Parathyroid adenoma (tissue), 2 donors: ENCODE measurements around the gene MTHFD2L.

Experiments
- H2AFZ ChIP-seq: fragments of 300-600 bp; sonication (generic); one replicate; pipeline ENCODE4 v1.7.0; 2017; ENCODE audit warnings: antibody characterized with exemption, mild to moderate bottlenecking
- H3K27ac ChIP-seq: fragments of 300-600 bp; sonication (generic); one replicate; pipeline ENCODE4 v1.7.0; 2017
- H3K27me3 ChIP-seq: fragments of 300-600 bp; sonication (generic); one replicate; pipeline ENCODE4 v1.7.0; 2017; ENCODE audit warnings: low read length; ENCODE audit not compliant: control insufficient read depth, insufficient read depth
- H3K36me3 ChIP-seq: fragments of 300-600 bp; sonication (generic); one replicate; pipeline ENCODE4 v1.7.0; 2017; ENCODE audit warnings: low read length; ENCODE audit not compliant: control insufficient read depth, insufficient read depth
- H3K4me1 ChIP-seq: fragments of 300-600 bp; sonication (generic); one replicate; pipeline ENCODE4 v1.7.0; 2017; ENCODE audit warnings: control low read depth
- H3K4me2 ChIP-seq: fragments of 300-600 bp; sonication (generic); one replicate; pipeline ENCODE4 v1.7.0; 2017; ENCODE audit warnings: low read length
- H3K4me3 ChIP-seq: fragments of 300-600 bp; sonication (generic); one replicate; pipeline ENCODE4 v1.7.0; 2017; ENCODE audit warnings: low read depth, low read length
- H3K79me2 ChIP-seq: fragments of 300-600 bp; sonication (generic); one replicate; pipeline ENCODE4 v1.7.0; 2017; ENCODE audit warnings: control low read depth
- H3K9ac ChIP-seq: fragments of 300-600 bp; sonication (generic); one replicate; pipeline ENCODE4 v1.7.0; 2017; ENCODE audit warnings: mild to moderate bottlenecking
- H3K9me3 ChIP-seq: fragments of 300-600 bp; sonication (generic); one replicate; pipeline ENCODE4 v1.7.0; 2017; ENCODE audit warnings: low read length; ENCODE audit not compliant: control insufficient read depth
- TF ChIP-seq, protein P1 (sequence below): fragments of 300-600 bp; sonication (generic); IDR thresholded peaks from one replicate; pipeline ENCODE4 v1.7.0; 2017; ENCODE audit warnings: antibody characterized with exemption, mild to moderate bottlenecking
- donor health status: primary hyperparathyroidism.

Gene MTHFD2L

DNA sequence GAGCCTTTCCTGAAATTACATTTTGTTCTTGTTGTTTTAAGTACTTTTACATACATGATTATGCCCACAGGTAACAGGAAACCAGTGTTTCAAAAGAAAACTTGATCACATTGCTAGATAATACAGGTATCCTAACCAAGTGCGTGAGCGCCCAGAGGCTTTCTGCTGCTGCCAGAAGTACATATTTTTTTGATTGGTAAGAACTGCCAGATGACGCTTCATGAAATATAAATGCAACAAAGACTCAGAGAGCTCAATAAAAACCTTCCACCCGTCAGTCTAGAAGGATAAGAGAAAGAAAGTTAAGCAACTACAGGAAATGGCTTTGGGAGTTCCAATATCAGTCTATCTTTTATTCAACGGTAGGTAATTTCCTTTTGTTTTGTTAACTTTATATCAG lies 150.3 kb downstream of the MTHFD2L start, which contains the start of gene EPGN:
Gene EPGN, plus strand, starts transcription at position 256 of the 400 bp plus-strand sequence. Its CDS starts 64 bp downstream, at position 320.
- no peaks in the 10 kb centered on the region for H3K27me3 ChIP-seq
- peak within 1 kb of the TSS; percentile 51 for H2AFZ ChIP-seq
- H3K9ac ChIP-seq: no peak within 1 kb of the TSS
- no peaks in the 10 kb centered on the region for H3K36me3 ChIP-seq
- TF ChIP-seq, protein P1, sequence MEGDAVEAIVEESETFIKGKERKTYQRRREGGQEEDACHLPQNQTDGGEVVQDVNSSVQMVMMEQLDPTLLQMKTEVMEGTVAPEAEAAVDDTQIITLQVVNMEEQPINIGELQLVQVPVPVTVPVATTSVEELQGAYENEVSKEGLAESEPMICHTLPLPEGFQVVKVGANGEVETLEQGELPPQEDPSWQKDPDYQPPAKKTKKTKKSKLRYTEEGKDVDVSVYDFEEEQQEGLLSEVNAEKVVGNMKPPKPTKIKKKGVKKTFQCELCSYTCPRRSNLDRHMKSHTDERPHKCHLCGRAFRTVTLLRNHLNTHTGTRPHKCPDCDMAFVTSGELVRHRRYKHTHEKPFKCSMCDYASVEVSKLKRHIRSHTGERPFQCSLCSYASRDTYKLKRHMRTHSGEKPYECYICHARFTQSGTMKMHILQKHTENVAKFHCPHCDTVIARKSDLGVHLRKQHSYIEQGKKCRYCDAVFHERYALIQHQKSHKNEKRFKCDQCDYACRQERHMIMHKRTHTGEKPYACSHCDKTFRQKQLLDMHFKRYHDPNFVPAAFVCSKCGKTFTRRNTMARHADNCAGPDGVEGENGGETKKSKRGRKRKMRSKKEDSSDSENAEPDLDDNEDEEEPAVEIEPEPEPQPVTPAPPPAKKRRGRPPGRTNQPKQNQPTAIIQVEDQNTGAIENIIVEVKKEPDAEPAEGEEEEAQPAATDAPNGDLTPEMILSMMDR: no peak
- H3K79me2 ChIP-seq: no peaks in the 10 kb centered on the region
- peaks cover 4% of the 10 kb centered on the region for H3K4me1 ChIP-seq
- no peak within 1 kb of the TSS for H3K4me3 ChIP-seq
- peak within 1 kb of the TSS; percentile 78 for H3K27ac ChIP-seq
- peak within 1 kb of the TSS; percentile 5 for H3K4me2 ChIP-seq
- no peaks in the 10 kb centered on the region for H3K9me3 ChIP-seq

DNA sequence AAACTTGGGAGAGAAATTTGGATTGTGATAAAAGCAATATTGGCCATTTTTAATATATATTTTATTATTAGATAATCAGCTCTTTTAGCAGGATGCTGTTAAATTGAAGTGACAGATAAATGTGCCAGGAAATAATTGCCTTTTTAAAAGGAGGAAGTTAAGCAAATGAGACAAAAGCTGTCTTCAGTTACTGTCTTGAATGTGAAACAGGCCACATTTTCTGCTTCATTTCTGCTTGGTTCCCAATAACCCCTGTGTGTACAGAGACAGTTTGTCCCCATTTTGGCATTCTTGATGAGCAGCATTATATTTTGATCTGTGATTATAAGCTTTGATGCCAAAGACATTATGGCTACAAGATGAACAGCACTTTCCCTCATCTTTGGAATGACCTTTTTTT lies 151.3 kb downstream of the MTHFD2L start:
- H3K4me1 ChIP-seq: peaks cover 4% of the 10 kb centered on the region
- no peak overlapping the region for H3K4me3 ChIP-seq
- H3K4me2 ChIP-seq: no peak overlapping the region
- peak overlapping the region; percentile 6 for H2AFZ ChIP-seq
- peak overlapping the region; percentile 29 for H3K27ac ChIP-seq
- TF ChIP-seq, protein P1: no peak
- no peaks in the 10 kb centered on the region for H3K79me2 ChIP-seq
- H3K9ac ChIP-seq: no peak overlapping the region
- no peaks in the 10 kb centered on the region for H3K27me3 ChIP-seq
- H3K9me3 ChIP-seq: no peaks in the 10 kb centered on the region
- no peaks in the 10 kb centered on the region for H3K36me3 ChIP-seq

DNA sequence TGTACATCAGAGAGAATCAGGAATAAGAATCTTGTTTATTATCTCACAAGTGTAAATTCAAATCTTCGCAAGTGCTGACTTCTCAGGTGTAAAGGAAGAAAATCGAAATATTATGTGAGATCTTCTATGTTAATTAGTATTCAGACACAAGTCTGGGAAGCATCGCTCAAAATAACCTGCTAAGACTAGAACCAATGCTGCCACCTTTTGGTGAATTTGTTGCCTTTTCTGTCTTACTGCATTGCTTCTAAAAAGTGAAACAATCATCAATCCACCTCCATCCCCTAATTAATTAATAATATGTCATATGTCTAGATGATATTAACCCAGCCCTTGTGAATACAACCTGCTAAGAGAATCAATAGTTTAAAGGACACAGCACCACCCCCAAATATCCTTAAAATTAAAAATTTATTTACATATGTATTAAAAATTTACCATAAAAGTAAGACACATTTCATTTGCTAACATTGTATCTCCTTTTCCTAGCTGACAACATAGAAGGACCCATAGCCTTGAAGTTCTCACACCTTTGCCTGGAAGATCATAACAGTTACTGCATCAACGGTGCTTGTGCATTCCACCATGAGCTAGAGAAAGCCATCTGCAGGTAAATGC lies 153.9 kb downstream of the MTHFD2L start:
- TF ChIP-seq, protein P1: peak; percentile 51
- Histone ChIP-seq H3K4me2 (no peak overlapping the region), H3K9me3 (no peaks in the 10 kb centered on the region), H3K4me3 (no peak overlapping the region), H3K9ac (no peak overlapping the region), H2AFZ (no peak overlapping the region), H3K27ac (no peak overlapping the region), H3K79me2 (no peaks in the 10 kb centered on the region), H3K27me3 (no peaks in the 10 kb centered on the region), H3K4me1 (no peaks in the 10 kb centered on the region), H3K36me3 (no peaks in the 10 kb centered on the region)

DNA sequence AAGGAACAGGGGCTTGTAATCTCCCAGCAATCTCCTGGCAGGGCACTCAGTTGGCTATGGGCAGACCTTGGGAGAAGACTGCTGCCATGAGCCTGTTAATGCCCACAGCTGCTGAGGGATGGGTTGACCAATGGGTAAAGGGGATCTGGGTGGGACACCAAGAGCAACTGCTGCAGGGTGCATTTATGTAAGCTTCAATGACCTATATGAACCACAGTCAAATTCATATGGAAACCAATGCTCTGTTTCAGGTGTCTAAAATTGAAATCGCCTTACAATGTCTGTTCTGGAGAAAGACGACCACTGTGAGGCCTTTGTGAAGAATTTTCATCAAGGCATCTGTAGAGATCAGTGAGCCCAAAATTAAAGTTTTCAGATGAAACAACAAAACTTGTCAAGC lies 156.4 kb downstream of the MTHFD2L start:
- Histone ChIP-seq H3K9ac (no peak overlapping the region), H3K9me3 (no peaks in the 10 kb centered on the region), H3K27me3 (no peaks in the 10 kb centered on the region), H3K4me3 (no peak overlapping the region), H3K36me3 (no peaks in the 10 kb centered on the region), H3K27ac (no peak overlapping the region), H3K4me2 (no peak overlapping the region), H2AFZ (no peak overlapping the region), H3K79me2 (no peaks in the 10 kb centered on the region), H3K4me1 (no peaks in the 10 kb centered on the region)
- TF ChIP-seq, protein P1: no peak

DNA sequence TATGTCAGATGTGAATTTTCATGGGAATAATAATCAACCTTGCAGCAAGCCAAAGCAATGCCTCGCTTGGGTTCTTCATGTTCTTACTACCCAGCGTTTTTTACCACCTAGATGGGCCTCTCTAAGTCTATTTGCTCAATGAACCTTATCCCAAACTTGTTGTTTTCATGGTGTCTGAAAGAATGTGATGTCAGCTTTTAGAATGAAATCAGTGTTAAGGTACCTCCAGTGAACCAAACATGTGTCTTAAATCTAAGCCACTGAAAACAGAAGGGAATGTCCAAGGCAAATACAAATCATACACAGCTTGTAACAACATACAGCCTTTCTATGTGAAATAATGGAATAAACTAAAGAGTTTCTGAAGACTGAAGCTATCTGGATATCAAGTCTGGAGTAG lies 157.0 kb downstream of the MTHFD2L start:
- H3K9ac ChIP-seq: no peak overlapping the region
- H3K36me3 ChIP-seq: no peaks in the 10 kb centered on the region
- H3K79me2 ChIP-seq: no peaks in the 10 kb centered on the region
- H2AFZ ChIP-seq: no peak overlapping the region
- H3K27me3 ChIP-seq: no peaks in the 10 kb centered on the region
- H3K27ac ChIP-seq: no peak overlapping the region
- TF ChIP-seq, protein P1: no peak
- H3K4me3 ChIP-seq: no peak overlapping the region
- H3K4me1 ChIP-seq: no peaks in the 10 kb centered on the region
- H3K9me3 ChIP-seq: no peaks in the 10 kb centered on the region
- no peak overlapping the region for H3K4me2 ChIP-seq
